Measurements from ENCODE around the gene RPS6KA6.
"Not testable (repeated sequence)": the region's sequence is repeated elsewhere in the genome, so short reads cannot be mapped to it uniquely, and the experiment has no call there.

RPS6KA6 gene

DNA sequence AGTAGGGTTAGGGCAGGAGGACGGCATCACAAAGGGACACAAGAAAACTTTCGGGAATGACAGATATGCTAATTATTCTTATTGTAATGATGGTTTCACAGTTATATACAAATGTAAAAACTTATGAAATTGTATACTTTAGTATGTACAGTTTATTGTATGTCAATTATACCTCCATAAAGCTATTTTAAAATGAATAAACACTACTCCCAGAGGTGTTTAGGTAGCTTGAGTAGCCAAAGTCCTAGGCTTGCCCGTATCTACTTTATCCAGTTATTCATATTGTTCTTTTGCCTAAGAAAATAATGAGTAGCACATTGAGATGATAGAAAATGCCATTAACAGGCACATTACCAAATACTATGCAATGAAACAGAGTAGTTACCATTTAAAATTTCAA, 43.0 kb downstream of the RPS6KA6 start:
- Mint-ChIP-seq H3K36me3 (ENCODE audit: low read depth) (no peaks in the 10 kb centered on the region), H3K27me3 (peaks cover 2% of the 10 kb centered on the region), H3K4me1 (ENCODE audit: low read depth) (no peaks in the 10 kb centered on the region), H3K4me3 (no peak overlapping the region), H3K27ac (no peak overlapping the region), H3K9me3 (no peaks in the 10 kb centered on the region)
- DNase-seq, result no peak

DNA sequence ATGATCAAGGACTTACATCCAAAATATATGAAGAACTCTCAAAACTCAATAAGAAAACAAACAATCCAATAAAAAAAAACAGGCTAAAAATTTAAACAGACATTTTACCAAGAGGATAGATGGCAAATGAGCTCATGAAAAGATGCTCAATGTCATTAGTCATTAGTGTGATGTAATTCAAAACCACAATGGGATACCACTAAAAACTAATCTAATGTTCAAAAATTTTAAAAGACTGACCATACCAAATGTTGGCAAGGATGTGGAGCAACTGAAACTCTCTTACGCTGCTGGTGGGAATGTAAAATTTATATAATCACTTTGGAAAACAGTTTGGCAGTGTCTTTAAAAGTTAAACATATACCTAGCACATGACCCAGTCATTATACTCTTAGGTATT, 43.7 kb downstream of the RPS6KA6 start:
- no peak for DNase-seq
- Mint-ChIP-seq H3K9me3 (no peaks in the 10 kb centered on the region), H3K4me3 (no peak overlapping the region), H3K36me3 (ENCODE audit: low read depth) (no peaks in the 10 kb centered on the region), H3K4me1 (ENCODE audit: low read depth) (no peaks in the 10 kb centered on the region), H3K27me3 (peaks cover 9% of the 10 kb centered on the region), H3K27ac (no peak overlapping the region)

DNA sequence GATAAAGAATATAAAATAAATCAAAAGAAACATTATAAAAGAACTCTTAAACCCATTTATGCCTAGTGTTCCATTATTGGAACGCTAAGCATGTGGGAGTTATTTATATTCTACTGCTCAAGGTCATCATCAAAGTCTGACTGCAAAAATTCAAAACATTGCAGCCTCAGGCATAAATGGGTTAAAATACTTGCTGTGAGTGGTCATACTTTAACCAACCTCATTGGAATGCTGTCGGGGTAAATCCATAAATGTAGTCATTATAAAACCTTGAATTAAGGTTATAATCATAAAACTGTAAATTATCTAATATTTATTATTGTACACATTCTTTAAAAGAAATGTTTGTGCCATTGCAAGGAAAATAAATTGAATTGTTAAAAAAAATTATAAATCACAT, 55.0 kb downstream of the RPS6KA6 start:
- Mint-ChIP-seq H3K36me3 (ENCODE audit: low read depth) (no peaks in the 10 kb centered on the region), H3K9me3 (no peaks in the 10 kb centered on the region), H3K4me1 (ENCODE audit: low read depth) (no peaks in the 10 kb centered on the region), H3K27ac (no peak overlapping the region), H3K4me3 (no peak overlapping the region), H3K27me3 (peaks cover 4% of the 10 kb centered on the region)
- no peak for DNase-seq

DNA sequence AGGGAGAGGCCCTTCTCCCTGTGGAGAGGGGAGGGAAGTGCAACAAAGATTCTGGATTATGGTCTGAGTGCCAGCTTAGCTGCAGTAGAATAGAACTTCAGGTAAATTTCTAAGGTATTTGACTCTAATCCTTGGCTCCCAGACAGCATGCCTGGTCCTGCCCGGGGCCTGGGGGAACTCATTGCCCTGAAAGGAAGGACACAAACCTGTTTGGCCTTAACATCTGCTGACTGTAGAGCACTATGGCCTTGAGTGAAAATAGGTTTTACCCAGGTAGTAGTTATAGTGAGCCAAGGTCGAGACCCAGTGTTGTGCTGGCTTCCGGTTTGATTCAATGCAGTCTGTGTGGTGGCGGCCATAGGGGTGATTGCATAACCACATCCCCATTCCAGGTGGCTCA, 64.4 kb downstream of the RPS6KA6 start:
- no peak for DNase-seq
- no peak overlapping the region for H3K27ac Mint-ChIP-seq
- no peak overlapping the region for H3K4me3 Mint-ChIP-seq
- H3K4me1 Mint-ChIP-seq (ENCODE audit: low read depth), result no peaks in the 10 kb centered on the region
- peaks cover 17% of the 10 kb centered on the region for H3K27me3 Mint-ChIP-seq
- H3K9me3 Mint-ChIP-seq, result peaks cover 4% of the 10 kb centered on the region
- H3K36me3 Mint-ChIP-seq (ENCODE audit: low read depth), result no peaks in the 10 kb centered on the region

DNA sequence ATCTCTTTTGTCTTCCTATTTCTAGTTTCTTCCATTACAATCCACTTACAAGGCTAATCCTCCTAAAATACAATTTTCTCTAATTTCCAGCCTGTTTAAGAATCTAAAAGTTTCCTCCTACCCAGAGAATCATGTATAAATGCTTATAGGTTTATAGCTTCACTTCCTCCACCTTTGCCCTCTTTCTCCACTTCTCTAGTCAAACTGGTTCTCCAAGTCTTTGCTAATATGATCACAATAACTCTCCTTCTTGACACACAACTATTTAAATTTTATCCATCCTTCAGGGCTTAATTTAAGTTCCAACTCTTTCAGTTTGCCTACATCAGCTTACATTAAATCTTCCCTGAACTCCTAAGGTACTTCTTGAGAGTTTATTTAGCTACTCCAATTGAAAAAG, 69.2 kb downstream of the RPS6KA6 start:
- no peak for DNase-seq
- Mint-ChIP-seq H3K27ac (no peak overlapping the region), H3K36me3 (ENCODE audit: low read depth) (no peaks in the 10 kb centered on the region), H3K9me3 (no peaks in the 10 kb centered on the region), H3K4me3 (no peak overlapping the region), H3K4me1 (ENCODE audit: low read depth) (no peaks in the 10 kb centered on the region), H3K27me3 (peaks cover 10% of the 10 kb centered on the region)

DNA sequence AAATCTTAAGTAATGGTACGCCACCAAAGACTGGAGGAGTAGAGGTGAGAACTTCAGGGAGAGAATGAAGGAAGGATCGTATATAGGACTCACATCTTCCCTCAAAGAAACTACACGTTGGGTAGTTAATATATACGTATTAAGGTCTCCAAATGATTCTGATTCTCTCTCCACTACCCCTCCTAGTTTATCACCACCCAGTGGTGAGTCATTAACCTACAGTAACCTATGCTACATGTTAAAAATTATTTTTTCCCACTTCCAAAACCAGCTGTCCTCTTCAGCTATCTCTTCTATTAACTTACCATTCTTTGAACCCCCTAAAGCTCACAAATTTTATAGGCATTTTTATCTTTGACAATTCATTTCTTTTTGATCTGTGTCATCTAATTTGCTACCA, 69.7 kb downstream of the RPS6KA6 start:
- Mint-ChIP-seq H3K4me1 (ENCODE audit: low read depth) (no peaks in the 10 kb centered on the region), H3K27ac (no peak overlapping the region), H3K27me3 (peaks cover 10% of the 10 kb centered on the region), H3K36me3 (ENCODE audit: low read depth) (no peaks in the 10 kb centered on the region), H3K4me3 (no peak overlapping the region), H3K9me3 (no peaks in the 10 kb centered on the region)
- no peak for DNase-seq

DNA sequence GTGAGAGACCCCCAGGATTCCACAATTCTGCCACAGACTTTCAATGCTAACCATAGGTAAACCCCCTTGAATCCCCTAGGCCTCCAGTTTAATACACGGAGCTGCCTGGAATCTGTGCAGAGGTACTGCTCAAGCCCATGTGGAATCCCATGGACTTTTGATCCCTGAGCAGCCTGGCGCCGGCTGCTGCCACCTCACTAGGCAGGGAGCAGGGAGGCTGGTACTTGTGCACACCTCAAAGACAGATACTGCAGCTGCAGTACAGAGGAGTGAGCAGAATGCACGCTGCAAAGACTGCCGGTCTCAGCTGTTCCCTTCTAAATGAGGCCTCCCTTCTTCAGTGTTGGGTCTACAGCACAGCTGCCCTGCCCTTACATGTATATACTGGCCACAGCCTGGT, 79.4 kb downstream of the RPS6KA6 start:
- Mint-ChIP-seq H3K27me3 (peaks cover 16% of the 10 kb centered on the region), H3K9me3 (no peaks in the 10 kb centered on the region), H3K4me3 (no peak overlapping the region), H3K27ac (no peak overlapping the region), H3K4me1 (ENCODE audit: low read depth) (no peaks in the 10 kb centered on the region), H3K36me3 (ENCODE audit: low read depth) (no peaks in the 10 kb centered on the region)
- no peak for DNase-seq

DNA sequence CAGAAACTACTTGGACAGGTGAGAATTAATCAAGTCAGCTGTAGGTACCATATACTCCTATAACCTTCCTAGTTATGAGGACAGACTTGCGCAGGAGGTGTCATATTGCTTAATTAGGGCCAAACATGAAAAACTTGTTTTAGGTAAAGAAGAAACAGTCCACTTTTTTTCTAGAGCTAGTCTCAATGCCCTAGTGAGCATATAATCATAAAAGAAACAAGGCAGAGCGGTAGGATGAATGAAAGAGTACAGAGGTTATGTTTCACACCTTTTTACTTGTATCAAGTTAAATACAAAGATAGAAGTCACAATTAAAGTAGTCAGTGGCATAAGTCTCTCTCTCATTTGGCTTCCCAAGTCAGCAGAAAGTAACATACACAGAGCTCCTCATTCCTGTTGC, 88.9 kb downstream of the RPS6KA6 start:
- DNase-seq, result no peak
- H3K36me3 Mint-ChIP-seq (ENCODE audit: low read depth), result no peaks in the 10 kb centered on the region

DNA sequence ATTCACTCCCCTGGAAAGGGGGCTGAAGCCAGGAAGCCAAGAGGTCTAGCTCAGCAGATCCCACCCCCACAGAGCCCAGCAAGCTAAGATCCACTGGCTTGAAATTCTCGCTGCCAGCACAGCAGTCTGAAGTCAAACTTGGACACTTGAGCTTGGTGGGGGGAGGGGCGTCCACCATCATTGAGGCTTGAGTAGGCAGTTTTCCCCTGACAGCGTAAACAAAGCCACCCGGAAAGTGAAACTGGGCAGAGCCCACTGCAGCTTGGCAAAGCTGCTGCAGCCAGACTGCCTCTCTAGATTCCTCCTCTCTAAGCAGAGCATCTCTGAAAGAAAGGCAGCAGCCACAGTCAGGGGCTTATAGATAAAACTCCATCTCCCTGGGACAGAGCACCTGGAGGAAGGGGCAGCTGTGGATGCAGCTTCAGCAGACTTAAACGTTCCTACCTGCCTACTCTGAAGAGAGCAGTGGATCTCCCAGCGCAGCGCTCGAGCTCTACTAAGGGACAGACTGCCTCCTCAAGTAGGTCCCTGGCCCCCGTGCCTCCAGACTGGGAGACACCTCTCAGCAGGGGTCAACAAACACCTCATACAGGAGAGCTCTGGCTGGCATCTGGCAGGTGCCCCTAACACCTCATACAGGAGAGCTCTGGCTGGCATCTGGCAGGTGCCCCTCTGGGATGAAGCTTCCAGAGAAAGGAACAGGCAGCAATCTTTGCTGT, 108.4 kb downstream of the RPS6KA6 start:
- not testable (repeated sequence) for H3K27ac Mint-ChIP-seq; H3K9me3 Mint-ChIP-seq; H3K4me1 Mint-ChIP-seq (ENCODE audit: low read depth); H3K4me3 Mint-ChIP-seq; H3K36me3 Mint-ChIP-seq (ENCODE audit: low read depth); DNase-seq; H3K27me3 Mint-ChIP-seq

More for the DNA sequence above, 88.9 kb downstream of the RPS6KA6 start:
- H3K4me3 Mint-ChIP-seq, result no peak overlapping the region
- no peaks in the 10 kb centered on the region for H3K4me1 Mint-ChIP-seq (ENCODE audit: low read depth)
- H3K27ac Mint-ChIP-seq, result no peak overlapping the region
- no peaks in the 10 kb centered on the region for H3K27me3 Mint-ChIP-seq
- no peaks in the 10 kb centered on the region for H3K9me3 Mint-ChIP-seq

DNA sequence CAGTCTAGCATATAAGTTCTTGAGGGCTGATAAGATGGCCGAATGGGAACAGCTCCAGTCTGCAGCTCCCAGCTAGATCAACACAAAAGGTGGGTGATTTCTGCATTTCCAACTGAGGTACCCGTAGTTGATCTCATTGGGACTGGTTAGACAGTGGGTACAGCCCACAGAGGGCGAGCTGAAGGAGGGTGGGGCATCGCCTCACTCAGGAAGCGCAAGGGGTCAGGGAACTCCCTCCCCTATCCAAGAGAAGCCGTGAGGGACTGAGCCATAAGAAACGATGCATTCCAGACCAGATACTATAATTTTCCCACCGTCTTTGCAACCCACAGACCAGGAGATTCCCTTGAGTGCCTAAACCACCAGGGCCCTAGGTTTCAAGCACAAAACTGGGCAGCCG, 109.0 kb downstream of the RPS6KA6 start:
- no peaks in the 10 kb centered on the region for H3K36me3 Mint-ChIP-seq (ENCODE audit: low read depth)
- no peak for DNase-seq
- H3K27me3 Mint-ChIP-seq, result peaks cover 10% of the 10 kb centered on the region
- no peak overlapping the region for H3K4me3 Mint-ChIP-seq
- no peak overlapping the region for H3K27ac Mint-ChIP-seq
- H3K4me1 Mint-ChIP-seq (ENCODE audit: low read depth), result no peaks in the 10 kb centered on the region
- peaks cover 10% of the 10 kb centered on the region for H3K9me3 Mint-ChIP-seq

DNA sequence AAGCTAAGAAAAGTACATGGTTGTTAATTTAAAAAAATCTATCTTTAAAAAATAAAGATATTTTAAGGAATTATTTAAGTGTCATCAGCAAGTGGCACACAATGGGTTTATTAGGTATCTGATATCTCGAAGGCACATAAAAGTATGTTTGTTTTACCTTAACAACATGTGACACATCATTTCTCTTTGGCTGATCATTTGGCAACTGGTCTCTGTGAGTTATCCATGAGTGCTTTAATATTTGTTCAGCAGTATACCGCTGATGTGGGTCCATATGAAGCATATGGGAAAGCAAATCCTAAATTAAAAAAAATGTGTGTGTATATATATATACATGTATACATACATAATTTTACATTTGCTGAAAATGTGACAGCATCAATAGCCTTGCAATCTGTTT, 123.2 kb downstream of the RPS6KA6 start:
- no peaks in the 10 kb centered on the region for H3K4me1 Mint-ChIP-seq (ENCODE audit: low read depth)
- H3K27me3 Mint-ChIP-seq, result peaks cover 10% of the 10 kb centered on the region
- H3K9me3 Mint-ChIP-seq, result no peaks in the 10 kb centered on the region
- no peak for DNase-seq
- H3K4me3 Mint-ChIP-seq, result no peak overlapping the region
- H3K36me3 Mint-ChIP-seq (ENCODE audit: low read depth), result no peaks in the 10 kb centered on the region
- H3K27ac Mint-ChIP-seq, result no peak overlapping the region

DNA sequence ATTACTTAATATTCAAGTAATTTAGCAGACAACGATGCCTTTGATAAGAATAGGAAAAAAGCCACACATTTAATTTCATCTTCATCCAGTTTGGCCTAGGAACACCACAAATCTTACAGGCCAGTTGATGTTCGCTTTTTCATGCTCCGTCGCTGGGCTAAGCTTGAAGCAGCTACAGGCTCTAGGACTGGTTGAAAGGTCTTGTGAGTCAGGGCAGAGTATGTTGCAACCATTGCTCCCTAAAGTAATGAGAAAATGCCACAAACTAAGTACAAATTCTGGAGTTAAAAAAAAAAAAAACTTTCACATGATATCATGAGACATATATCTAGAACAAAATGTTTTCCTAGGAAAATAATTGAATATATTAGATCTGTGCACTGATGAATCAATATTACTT, 123.8 kb downstream of the RPS6KA6 start:
- Mint-ChIP-seq H3K27me3 (peaks cover 6% of the 10 kb centered on the region), H3K27ac (no peak overlapping the region), H3K36me3 (ENCODE audit: low read depth) (no peaks in the 10 kb centered on the region), H3K4me3 (no peak overlapping the region), H3K9me3 (no peaks in the 10 kb centered on the region), H3K4me1 (ENCODE audit: low read depth) (no peaks in the 10 kb centered on the region)
- DNase-seq, result no peak

DNA sequence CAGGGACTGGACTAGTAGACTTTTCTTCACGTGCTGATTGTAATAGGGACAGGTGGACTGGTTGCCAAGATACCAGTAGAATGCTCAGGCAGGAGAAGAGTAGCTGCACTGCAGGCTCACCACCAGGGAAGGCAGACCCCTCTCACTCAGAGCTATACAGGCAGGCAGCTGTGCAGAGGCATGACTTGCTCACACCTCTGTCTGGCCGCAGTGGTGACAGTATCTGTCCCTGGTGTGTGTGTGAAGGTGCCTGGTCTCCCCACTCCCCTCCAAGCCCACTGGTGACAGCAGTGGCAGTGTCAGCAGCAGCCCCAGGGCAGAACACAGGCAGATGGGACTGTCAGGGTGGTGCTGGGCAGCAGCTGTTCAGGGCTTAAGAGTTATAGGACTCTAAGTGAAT, 140.7 kb downstream of the RPS6KA6 start:
- Mint-ChIP-seq H3K9me3 (no peaks in the 10 kb centered on the region), H3K36me3 (ENCODE audit: low read depth) (no peaks in the 10 kb centered on the region), H3K4me3 (no peak overlapping the region), H3K27me3 (peaks cover 10% of the 10 kb centered on the region), H3K27ac (no peak overlapping the region), H3K4me1 (ENCODE audit: low read depth) (no peaks in the 10 kb centered on the region)
- no peak for DNase-seq

DNA sequence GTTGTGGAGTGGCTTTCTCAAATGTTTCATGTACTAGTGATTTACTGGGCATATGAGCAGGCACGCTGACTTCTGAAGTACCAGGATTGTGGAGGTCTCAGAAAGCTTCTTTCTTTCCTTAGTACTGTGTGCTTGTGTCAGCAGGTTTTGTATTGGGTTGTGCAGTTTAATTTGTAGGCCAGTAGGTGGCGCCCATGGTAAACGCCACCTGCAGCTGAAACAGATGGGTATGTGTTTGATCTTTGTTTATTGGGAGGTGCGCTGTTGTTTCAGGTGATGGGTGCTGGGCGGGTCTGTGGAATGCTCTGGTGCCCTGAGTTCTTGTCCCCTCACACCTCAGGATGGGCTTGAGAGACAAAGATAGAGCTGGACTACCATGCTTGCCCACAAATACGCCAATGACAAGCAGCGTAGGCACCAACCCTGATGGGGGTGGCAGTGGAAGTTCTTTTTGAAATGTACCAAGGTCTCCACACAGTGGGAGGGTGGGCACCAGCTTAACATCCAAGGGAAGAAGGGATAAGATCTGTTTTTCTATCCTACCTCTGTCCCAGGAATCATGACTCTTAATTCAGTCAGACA, 141.5 kb downstream of the RPS6KA6 start:
- no peaks in the 10 kb centered on the region for H3K9me3 Mint-ChIP-seq
- no peaks in the 10 kb centered on the region for H3K36me3 Mint-ChIP-seq (ENCODE audit: low read depth)
- no peak for DNase-seq
- H3K27ac Mint-ChIP-seq, result no peak overlapping the region
- H3K4me1 Mint-ChIP-seq (ENCODE audit: low read depth), result no peaks in the 10 kb centered on the region
- peaks cover 10% of the 10 kb centered on the region for H3K27me3 Mint-ChIP-seq
- H3K4me3 Mint-ChIP-seq, result no peak overlapping the region

DNA sequence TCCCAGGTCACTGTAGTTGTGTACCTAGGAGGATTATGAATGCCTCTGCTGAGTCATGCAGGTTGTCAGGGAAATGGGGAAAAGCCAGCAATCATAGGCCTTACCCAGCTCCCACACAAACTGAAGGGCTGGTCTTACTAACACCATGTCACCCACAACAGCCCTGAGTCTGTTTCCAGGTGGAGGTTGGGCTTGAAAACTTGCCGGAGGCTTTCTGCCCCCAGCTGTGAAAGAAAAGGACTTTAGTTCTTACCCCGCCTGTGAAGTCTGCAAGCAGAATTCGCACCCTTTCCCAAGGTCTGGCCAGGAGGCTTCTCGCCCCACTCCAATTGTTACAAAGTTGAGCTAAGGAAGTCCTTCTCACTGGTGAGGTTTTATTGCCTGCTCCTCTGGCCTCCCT, 143.9 kb downstream of the RPS6KA6 start:
- Mint-ChIP-seq H3K36me3 (ENCODE audit: low read depth) (no peaks in the 10 kb centered on the region), H3K9me3 (no peaks in the 10 kb centered on the region), H3K27ac (no peak overlapping the region), H3K4me3 (no peak overlapping the region), H3K4me1 (ENCODE audit: low read depth) (no peaks in the 10 kb centered on the region), H3K27me3 (peaks cover 10% of the 10 kb centered on the region)
- no peak for DNase-seq
